Middle frontal gyrus (tissue), 1 donor: ENCODE results near the gene COL27A1.
A peak's percentile ranks its signal among the peaks of the same experiment; 100 is the strongest.

ENCODE experiments used
- DNase-seq: peaks from one replicate; pipeline ENCODE4 v3.0.0-alpha.2; 2015; ENCODE audit warnings: low spot score; ENCODE audit errors: extremely low spot score

Gene COL27A1

DNA sequence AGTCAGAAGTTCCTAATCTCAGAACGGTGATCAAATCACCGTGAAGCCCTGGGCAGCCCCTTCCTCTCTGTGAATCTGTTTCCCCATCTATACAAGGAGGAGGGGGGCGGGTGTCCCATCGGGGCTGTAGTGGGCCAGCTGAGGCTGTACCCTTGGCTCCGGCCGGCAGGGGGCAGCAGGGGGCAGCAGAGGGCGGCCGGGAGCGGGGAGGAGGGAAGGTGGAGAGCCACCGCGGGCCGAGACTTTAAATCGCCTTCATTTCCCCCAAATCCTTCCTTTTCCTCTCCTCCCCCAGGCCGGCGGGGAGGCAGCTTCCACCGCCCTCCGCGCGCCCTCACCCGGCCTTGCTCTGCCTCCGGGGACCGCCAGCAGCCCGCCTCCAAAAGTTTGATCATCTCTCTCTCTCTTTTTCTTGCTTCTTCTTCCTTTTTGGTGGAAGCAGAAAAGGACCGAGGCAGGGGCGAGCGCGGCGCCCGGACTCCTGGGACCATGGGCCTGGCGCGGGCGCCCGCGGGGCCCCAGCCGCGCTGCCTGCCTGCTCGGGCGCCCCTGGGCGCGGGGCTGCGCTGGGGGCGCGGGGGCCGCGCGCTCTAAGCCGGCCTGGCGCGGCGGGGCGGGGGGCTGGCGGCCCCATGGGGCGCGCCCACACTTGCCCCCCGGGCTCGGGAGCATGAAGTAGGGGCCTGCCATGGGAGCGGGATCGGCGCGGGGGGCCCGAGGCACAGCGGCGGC lies at the start of gene COL27A1:
Gene COL27A1, plus strand, starts transcription at position 275 of the 732 bp plus-strand sequence. Its CDS starts 414 bp downstream, at position 689.
- DNase-seq = peak; percentile 53

DNA sequence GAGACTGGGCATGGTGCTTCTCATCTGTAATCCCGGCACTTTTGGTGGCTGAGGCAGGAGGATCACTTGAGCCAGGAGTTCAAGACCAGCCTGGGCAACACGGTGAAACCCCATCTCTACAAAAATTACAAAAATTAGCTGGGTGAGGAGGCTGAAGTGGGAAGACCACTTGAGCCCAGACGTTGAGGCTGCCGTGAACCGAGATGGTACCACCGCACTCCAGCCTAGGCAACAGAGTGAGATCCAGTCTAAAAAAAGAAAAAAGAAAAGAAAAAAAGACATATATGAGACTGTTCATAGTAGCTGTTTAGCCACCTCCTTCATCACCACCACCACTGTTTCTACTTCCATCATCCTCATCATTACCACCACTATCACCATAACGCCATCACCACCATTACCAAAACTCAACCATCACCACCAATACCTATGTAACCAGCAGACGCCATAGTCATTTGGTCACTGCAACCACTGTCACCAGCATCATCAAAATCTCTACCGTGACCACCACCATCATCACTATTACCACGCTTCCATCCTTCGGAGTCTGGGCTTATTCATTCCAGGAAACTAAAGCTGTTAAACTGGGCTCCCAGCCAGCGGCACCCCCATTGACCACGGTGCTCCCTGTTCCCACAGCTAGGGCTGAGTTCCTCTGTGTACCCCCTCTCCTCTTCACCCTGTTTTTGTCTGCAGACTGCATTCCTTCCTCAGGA lies 47.9 kb upstream of the COL27A1 start:
- no peak for DNase-seq

DNA sequence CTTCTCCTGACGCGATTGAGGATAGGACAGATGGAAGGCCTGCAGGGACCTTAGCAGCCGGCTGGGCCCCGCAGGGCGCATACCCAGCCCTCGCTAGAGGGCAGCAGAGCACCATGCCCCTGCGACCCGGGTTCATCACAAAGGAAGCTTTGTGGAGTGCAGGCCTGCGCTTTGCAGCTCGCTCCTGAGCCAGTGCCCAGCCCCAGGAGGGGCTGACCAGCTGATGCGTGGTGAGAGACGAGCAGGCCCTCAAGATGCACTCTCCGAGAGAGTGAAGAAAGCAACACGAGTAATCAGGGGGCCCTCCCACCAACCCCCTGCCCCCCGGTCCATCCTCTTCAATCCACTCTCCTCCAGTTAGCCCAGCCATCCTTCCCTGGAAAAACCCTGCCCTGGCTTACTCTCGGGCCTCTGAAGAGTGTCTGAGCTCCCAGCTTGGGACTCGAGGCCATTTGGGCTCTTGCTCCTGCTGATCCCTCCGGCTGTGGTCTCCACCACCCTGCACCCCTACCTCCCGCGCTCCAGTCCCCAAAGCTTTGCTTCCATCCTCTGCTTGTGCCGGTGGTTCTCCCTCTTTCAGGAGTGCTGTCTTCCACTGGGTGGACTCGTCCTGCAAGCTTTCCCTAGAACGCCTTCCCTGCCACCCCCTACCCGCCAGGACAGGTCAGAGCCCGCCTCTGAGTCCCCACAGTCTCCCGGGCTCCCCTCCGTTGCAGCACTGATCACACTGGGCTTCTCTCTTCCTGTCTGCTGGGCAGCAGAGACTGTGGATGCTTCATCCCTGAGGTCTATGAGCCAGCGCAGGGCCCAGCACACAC lies 47.1 kb upstream of the COL27A1 start:
- DNase-seq = peak; percentile 52

DNA sequence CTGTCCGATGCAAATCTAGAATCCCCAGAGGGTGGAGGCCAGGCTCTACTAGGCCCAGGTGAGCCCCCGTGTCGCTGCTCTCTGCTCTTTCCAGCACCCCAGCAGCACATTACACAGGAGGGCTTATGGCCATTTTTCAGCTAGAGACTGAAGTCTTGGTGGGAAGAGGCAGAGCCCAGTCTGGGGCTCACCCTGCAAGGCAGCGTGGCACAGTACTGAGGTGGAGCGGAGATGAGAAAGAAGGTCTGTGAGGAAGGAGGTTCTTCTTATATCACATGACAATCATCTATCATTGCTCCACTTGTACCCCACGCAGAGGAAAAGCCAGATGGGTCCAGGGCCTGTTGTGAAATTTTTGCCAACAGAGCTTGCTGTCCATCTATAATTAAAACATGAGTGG lies 46.2 kb upstream of the COL27A1 start:
- no peak for DNase-seq

DNA sequence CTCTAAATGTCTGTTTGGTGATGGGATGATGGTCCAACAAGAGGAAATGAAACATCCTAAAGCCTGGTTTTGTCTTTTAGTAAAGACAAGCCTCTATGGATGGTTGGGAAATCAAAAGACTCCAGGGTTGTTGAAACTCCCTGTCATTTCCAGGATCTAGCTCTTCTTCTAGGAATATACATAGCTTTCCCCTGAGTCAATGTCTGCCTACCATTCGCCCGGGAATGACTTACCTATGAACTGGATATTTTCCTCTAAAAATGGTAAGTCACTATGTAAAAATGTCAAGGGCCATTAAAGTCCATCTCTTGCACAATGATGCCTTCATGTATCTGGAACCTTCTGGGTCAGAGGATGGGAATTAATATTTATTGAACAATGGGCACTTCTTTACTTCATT lies 45.2 kb upstream of the COL27A1 start:
- no peak for DNase-seq

DNA sequence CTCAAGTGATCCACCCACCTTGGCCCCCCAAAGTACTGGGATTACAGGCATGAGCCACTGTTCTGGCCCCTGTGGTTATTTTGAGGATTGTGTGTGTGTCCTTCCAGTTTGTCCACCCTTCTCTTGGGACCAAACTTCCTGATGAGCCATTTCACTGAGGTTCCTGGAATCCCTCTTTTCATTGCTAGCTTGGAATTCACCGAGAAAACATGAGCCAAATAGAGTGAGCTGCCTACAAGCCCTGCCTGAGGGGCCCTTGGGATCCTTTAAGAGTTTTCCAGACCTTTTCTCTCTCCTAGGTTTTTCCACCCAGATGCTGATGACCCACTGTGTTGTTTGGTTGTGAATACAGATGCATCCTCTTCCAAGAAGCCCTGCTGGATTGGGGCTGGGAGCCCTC lies 43.0 kb upstream of the COL27A1 start:
- no peak for DNase-seq

DNA sequence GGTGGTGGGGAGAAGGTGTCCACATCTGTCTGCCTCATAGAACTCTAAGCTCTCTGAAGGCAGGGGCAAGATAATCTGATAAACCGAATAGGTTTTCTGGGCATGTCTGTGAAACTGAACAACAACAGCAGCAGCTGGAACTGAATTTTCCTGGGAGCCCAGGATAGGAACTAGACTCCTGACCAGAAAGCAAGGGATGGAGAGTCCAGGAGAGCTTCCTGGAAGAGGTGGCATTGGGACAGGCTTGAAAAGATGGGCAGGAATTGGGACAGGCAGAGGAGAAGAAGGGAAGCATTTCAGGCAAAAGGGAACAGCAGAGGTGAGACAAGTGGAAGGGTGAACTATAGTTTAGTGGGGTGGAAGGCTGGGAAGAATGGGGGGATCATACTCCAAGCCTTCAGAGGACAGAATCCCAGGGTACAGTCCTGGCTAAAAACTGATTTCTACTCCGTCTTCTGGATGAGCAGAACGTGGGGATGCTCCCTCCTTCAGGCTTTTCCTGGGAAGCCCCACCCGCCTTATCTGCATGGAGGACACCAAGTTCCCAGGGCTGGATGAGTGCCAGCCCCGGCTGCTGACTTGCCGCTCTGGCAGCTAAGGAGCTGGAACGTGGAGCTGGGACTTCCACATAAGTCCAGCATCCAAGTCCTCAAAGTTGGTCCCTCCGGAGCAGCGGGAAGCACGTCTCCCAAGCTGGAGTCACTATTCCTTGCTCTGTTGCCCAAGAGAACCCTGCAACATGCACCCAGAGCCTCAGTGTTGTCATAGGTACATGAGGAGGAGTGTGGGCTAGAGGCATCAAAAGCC lies 42.4 kb upstream of the COL27A1 start:
- DNase-seq = no peak

DNA sequence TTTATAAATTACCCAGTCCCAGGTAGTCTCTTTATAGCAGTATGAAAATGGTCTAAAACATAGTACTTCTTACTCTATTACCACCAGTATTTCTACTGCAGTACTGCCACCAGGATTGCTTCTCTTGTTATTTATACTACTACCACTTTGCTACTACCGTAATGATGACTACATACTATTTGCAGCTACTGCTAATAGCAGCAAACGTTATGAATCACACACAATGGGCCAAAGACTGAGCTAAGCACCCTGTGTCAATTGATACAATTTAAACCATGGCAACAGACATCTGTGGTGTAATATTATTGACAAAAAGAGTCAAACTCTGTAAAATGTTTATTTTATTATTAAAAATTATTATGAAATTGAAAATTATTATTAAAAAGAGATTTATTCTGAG lies 41.0 kb upstream of the COL27A1 start:
- no peak for DNase-seq

DNA sequence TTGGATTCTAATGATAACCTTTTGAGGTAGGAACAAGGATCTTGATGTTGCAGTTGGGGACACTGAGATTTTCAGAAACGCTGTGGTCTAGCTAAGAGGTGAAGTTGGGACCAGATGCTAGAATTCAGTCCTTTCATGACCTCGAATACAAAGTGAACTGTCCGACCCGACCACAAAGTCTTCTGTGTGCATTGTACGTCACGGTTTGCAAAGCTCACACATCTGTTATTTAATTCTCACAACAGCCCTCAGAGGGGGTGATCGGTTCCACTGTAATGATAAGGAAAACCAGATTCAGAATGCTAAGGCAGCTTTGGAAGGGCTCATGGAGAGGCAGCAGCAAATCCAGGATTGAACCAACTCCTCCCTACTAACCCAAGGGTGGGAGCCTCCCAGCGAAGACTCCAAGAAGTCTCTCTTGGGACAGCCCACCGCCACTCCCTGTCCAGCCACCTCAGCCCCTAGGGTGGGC lies 39.6 kb upstream of the COL27A1 start:
- no peak for DNase-seq

DNA sequence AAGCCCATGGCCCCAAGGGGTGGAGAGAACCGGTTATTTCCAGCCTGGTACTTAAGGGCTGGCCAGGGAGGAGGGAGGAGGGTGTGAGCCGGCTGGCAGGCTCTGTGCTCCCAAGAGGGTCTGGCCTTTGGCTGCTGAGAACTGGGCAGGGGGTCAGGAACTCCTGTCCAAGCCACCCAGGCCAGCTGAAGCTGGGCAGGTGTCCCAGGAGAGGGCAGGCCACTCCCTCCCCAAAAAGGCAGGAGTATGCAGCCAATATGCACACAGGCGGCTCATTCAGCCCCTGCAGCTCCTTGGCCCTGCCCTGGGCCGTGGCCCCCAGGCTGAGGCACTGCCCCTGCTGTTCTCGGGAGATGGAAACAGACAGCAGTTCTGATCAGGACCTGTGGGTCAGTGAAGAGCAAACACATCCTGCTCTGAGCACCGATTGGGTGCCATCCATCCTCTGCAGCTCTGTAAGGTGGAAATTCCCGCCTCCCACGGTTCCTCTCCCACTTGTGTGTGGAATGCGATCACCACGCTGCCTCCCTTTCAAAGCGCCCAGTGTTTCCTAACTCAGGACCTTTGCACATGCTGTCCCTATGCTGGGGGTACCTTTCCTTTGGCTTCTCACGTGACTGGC lies 39.1 kb upstream of the COL27A1 start:
- no peak for DNase-seq

DNA sequence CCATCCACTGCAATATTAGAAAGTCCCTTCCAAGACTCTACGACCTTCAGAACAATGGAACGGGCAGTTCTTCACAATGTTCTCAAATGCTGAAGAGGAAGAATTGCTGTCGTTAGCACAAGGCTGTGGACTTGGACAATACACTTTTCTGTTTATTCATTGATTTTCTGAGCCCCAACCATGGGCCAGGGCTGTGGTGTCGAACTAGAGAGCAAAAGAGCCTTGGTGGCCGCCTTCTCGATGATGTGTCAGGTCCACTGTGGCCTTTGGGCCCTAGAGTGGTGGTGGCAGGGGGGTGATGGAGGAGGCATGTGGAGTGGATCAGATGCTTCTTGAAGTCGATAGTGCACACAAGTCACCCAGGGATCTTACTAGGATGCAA lies 37.7 kb upstream of the COL27A1 start:
- DNase-seq = no peak

DNA sequence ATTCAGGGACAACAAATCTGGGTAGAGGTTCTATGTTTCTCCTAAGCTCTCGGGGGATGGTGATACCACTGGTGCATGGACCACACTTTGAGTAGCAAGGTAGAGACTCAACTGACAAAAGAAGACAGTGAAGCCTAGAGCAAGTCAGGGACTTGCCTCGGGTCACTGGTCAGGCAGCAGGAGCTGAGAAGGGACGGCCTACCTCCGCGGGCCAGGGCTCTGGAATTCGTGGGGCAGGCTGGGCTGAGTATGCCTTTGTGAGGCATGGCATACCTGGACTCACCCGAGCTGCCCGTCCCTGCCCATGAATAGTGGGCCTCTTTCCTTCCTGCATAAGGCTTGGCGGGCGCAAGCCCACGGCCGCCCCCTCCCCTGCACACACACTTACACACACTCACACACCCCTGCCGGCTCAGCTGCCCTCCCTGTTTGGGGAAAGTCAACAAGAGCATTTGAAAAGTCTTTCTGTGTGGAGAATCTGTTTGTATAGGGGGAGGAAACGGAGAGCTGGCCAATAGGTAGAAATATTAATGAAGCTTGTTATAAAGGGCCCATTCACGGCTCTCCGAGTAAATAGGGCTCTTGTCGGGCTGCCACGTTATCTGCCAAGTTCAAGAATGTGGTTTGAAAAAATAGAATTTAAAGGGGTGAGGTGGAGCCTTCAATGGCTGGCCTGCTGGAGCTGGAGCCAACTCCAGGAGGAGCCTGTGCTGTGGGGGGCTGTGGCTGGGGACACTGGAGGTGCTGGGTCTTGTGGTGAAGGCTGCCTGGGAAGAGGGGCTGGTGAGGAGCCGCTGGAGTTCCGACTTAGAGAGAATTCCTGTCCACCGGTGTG lies 37.1 kb upstream of the COL27A1 start:
- DNase-seq = no peak

DNA sequence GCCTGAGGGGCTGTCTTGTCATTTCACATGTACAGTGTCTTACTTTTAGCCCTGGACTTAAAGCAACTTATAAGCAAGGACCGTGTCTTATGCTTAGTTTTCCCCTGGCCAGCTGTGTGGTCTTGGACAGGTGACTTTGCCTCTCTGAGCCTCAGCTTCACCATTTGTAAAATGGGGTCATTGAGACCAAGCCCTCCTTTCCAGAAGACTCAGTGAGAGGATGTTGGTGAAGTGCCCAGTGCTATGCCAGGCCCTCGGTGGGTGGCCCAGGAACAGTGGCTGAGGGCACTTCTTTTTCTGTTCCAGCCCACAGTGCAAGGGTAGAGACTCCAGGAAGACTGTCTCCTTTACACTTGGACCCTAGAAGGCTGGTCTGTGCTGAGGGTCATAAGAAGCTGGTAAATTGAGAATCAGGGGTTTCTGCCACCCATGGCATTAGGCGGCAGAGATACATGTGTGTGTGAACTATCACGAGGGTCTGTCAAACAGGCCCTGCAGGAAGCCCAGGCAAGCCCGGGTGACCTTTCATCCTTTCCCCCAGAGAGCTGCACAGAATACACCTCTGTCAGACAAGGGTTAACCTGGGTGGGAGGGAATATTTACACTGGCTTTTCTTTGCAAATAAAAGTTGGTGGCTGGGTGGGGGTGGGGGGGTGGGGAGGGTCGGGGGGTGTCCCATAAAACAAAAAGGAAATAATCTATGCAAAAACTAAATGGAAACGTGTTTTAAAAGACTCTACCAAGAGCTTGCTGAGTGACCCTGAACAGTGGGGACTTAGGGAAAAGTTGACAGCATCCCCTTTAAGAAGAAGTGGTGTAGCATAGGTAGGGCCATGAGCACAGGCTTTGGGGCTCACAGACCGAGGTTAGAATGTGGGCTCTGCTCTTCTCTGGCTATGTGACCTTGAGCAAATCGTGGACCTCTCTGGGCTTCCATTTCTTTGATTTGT lies 35.8 kb upstream of the COL27A1 start:
- no peak for DNase-seq

DNA sequence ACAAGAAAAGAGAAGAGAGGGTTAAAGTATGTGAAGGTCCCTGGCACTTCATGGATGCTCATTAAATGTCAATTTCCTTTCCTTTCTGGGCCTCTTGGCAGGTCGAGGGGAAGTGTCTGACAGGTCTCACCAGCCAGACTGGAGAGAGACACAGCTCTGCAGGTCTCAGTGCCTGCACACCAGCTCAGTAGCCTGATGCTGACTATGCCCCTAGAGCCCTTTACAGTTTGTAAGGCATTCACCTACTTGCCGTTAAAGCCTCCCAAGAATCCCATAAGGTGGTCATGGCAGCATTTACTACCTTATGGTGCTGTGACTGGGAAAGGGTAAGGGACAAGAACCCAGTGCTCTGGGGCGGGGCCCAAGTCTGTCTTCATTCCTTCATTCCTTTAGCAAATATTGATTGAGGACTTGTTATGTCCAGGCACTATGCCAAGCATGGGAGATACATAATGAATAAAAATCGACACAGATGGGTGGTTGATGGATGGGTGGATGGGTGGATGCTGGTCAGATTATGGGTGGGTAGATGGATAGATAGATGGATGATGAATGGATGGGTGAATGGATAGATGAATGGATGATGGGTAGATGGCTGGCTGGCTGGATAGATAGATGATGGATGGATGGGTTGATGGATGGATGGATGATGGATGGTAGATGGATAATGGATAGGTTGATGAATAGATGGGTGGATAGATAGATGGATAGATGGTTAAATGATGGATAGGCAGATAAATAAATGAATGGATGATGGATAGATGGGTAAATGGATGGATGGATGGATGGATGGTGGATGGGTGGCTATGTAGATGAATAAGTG lies 34.9 kb upstream of the COL27A1 start:
- no peak for DNase-seq

DNA sequence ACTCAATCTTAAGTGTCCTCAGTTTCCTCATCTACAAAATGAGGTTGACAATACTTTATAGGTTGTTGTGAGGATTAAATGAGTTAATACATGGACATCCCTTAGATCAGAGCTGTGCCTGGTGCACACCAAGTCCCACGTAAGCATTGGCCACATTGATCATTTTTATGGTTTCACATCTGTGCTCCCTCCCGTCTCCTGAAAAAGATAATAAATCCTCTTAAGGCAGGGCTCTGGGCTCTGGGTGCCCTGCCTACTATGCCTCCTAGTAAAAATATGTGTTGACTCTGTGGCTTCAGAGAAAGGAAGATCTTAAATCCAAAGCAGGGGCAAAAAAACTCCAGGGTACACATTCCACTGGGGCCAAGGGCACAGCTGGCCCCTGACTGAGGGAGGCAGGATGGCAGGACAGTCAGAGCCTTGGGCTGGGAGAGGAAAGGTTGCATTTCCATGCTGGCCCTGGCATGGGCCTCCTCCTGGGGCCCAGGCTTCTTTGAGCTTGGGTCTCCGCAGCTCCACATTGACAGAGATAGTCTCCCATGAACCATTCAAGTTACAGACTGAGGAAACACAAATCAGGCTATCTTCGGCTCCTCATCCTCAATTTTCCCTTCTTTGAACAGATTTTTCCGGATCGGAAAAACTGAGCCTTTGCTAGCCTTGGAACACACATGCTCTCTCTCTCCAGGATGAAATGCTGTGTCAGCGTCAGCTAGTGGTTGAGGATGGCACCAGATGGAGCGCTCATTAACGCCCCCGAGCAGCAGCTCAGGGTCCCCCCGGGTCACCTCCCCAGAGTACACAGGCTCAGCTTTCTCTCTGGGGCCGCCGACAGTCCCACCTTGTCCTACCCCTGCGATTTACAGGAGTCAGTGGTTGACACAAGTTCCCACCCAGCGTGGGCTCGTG lies 33.9 kb upstream of the COL27A1 start:
- no peak for DNase-seq

DNA sequence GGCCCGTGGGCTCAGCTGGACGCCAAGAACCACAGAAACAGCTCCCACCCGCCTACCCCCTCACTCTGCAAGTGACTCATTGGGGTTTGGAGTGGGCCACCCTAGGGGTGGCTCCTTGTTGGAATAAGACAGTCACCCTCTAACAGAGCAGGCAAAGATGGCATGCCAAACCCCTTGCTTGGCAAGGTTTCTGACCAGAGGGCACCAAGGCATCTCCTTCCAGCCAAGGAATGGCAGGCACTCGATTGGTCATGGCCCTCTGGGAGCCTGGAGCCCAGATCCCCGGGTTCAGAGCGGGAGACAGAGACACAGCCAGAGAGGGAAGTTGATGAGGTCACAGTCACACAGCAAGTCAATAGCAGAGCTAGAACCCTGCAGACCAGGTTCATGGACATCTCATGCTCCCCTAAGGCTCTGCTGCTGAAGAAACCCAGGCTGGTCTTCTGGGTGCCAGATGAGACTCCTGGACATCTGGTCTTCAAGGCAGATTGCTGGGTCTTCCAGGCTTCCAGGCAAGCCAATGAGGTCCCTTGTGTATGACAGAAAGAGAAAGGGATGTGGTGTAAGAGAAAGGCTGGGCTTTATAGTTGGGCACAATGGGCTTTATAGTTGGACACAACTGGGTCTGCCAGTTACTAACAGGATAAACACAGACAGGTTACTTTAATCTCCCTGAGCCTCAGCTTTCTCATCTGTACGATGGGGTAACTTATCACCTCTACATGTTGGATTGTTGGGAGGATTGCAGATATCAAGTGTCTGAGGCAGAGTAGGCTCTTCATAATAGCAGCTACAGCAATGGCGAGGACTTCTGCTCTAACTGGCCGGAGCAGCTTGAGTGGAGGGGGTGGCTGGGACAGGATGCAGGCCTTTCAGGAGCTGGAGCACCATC lies 33.0 kb upstream of the COL27A1 start:
- no peak for DNase-seq
